SKM-1 treated with dmso at 0.1 percent for 144 hours (cell line): Measurements from ENCODE around the gene ELP4.
"Not testable (repeated sequence)": the region's sequence is repeated elsewhere in the genome, so short reads cannot be mapped to it uniquely, and the experiment has no call there.

Experiments used
- DNase-seq: peaks from one replicate; lab custom pipeline; 2025; ENCODE audit not compliant: unreplicated experiment; lab: John Stamatoyannopoulos, UW

ELP4 gene

GRCh38 chr11:31535479-31535878, 25.9 kb downstream of the ELP4 start:
- DNase-seq = no peak

GRCh38 chr11:31542862-31543261, 33.3 kb downstream of the ELP4 start:
- DNase-seq = no peak

GRCh38 chr11:31555938-31556337, 46.4 kb downstream of the ELP4 start:
- DNase-seq = no peak

- DNase-seq = no peak
These were observed 48.4 kb downstream of the ELP4 start for GRCh38 chr11:31558001-31558400.

- no peak for DNase-seq
These were observed 51.4 kb downstream of the ELP4 start for GRCh38 chr11:31560842-31561476.

GRCh38 chr11:31564517-31564916, 55.0 kb downstream of the ELP4 start:
- not testable (repeated sequence) for DNase-seq

GRCh38 chr11:31574133-31574532, 64.6 kb downstream of the ELP4 start:
- DNase-seq = not testable (repeated sequence)

- DNase-seq = not testable (repeated sequence)
These were observed 66.2 kb downstream of the ELP4 start for GRCh38 chr11:31575764-31576163.

- not testable (repeated sequence) for DNase-seq
These were observed 69.8 kb downstream of the ELP4 start for GRCh38 chr11:31579412-31579811.

- no peak for DNase-seq
These were observed 73.1 kb downstream of the ELP4 start for GRCh38 chr11:31582697-31583096.

GRCh38 chr11:31598454-31598853, 88.9 kb downstream of the ELP4 start:
- no peak for DNase-seq

GRCh38 chr11:31601635-31602282, 92.2 kb downstream of the ELP4 start:
- no peak for DNase-seq

GRCh38 chr11:31606893-31607292, 97.3 kb downstream of the ELP4 start:
- DNase-seq = no peak

GRCh38 chr11:31607914-31608313, 98.3 kb downstream of the ELP4 start:
- no peak for DNase-seq

- no peak for DNase-seq
These were observed 99.4 kb downstream of the ELP4 start for GRCh38 chr11:31608995-31609394.

GRCh38 chr11:31610544-31610943, 101.0 kb downstream of the ELP4 start:
- DNase-seq = no peak

GRCh38 chr11:31617246-31617645, 107.7 kb downstream of the ELP4 start:
- no peak for DNase-seq

GRCh38 chr11:31619980-31620379, 110.4 kb downstream of the ELP4 start:
- DNase-seq = no peak

GRCh38 chr11:31620434-31620833, 110.9 kb downstream of the ELP4 start:
- DNase-seq = no peak

GRCh38 chr11:31625868-31626267, 116.3 kb downstream of the ELP4 start:
- DNase-seq = no peak

- DNase-seq = no peak
These were observed 118.5 kb downstream of the ELP4 start for GRCh38 chr11:31628111-31628510.

GRCh38 chr11:31636983-31637382, 127.4 kb downstream of the ELP4 start:
- DNase-seq = no peak

GRCh38 chr11:31640611-31641010, 131.0 kb downstream of the ELP4 start:
- no peak for DNase-seq
